HG03095 (cell line): ENCODE data around the gene TEX53.

ENCODE experiments used
- ATAC-seq: cut with Tn5 transposase; IDR thresholded peaks from one replicate; pipeline ENCODE4 v1.9.1; 2021; ENCODE audit warnings: moderate library complexity; ENCODE audit not compliant: unreplicated experiment

The TEX53 gene

DNA sequence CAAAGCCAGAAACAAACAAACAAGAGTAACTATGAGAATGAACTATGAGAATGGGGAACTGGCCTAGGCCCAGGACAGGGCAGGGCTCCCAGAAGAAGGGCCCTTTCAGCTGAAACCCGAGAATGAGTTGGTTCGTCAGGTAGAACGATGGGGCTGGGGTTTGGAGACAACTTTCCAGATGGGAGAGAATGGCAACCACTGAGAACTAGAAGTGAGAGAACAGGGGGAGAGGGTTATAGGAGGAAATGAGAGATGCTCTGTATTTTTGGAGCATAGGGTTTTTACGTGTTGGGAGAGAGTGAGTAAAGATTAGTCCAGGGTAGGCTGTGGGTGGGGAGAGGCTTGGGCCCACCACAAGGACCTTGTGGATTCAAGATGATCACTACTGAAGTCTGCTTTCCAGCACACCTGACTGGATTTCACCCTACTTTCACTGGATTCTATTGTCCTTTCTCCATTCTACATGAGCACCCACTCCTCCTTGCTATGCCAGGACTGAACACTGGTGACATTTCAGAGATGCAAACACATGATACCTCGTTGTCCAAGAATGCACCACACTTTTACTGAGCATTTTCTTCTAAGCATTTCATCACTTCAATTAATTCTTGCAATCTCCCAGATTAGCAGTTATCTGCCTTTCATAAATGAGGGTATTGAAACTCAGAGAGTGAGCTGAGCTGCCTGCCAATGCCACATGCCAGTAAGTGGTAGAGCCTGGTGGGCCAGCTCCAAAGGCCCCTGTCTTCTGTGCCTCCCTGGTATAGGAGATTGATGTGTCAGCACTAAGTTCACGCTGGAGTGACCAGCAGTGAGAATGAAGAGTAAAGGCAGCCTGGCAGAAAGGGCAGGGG, 49.7 kb downstream of the TEX53 start:
- ATAC-seq = peak; percentile 48

DNA sequence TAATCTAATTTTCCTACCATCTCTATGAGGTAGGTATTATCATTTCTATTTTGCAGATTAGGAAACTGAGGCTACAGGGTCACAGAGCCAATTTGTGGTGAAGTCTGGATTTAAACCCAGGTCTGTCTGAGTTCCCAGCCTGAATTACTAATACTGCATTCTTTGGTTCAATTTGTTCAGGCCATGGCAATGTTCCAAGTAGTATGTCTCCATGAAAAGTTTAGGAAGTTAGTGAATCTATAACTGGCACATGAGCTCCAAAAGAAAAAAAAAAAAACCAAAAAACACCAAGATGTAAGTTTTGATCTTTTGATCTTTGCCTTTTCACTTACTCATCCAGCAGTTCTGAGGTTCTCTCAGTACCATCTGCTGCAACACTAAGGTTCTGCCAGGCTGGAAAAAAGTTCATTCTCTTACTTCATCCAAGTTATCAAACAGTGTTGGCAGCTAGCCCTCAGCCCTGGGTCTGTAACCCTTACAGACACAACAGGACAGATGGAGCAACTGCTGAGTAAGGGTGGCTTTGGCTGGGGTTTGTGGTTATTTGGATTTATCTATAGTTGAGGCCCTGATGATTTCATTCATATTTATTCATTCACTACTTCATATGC, 50.9 kb downstream of the TEX53 start:
- no peak for ATAC-seq
